MCF 10A (cell line): Measurements from ENCODE around the gene CSK. TPM values are rescaled to one million over a fixed set of nuclear protein-coding genes. Genes with fewer than 3 reads are reported as not detected.

ENCODE experiments used
- BruUV-seq: library from RNA; stranded (reverse); fragments of 400-500 nt; replicated peaks from 2 replicates; lab custom pipeline; 2021; lab: Mats Ljungman, UMichigan
- CTCF ChIA-PET: fragments of 300-600 bp; sonication (Branson Sonifier 250); formaldehyde crosslinking; extraction: SDS; loops from one replicate; lab custom pipeline; 2021; ENCODE audit warnings: antibody characterized with exemption, inconsistent platforms; lab: Yijun Ruan, JAX
- POLR2A ChIA-PET: fragments of 300-600, 350-650 bp; sonication (Branson Sonifier 250); formaldehyde crosslinking; extraction: SDS; loops from one replicate; lab custom pipeline; 2020; ENCODE audit warnings: antibody characterized with exemption, inconsistent platforms; lab: Yijun Ruan, JAX
- DNase-seq: peaks from one replicate; pipeline ENCODE4 v3.0.0-alpha.2; 2018; ENCODE audit not compliant: unreplicated experiment
- H3K27ac Mint-ChIP-seq: one replicate; pipeline ENCODE4 v1.8.0; 2022; ENCODE audit warnings: mild to moderate bottlenecking, low read depth, mixed read lengths; ENCODE audit not compliant: unreplicated experiment
- H3K27me3 Mint-ChIP-seq: one replicate; pipeline ENCODE4 v1.8.0; 2022; ENCODE audit warnings: mixed read lengths; ENCODE audit not compliant: insufficient read depth, unreplicated experiment
- H3K36me3 Mint-ChIP-seq: one replicate; pipeline ENCODE4 v1.8.0; 2022; ENCODE audit warnings: mild to moderate bottlenecking, moderate library complexity, mixed read lengths; ENCODE audit not compliant: insufficient read depth, unreplicated experiment
- H3K4me1 Mint-ChIP-seq: one replicate; pipeline ENCODE4 v1.8.0; 2022; ENCODE audit warnings: mixed read lengths; ENCODE audit not compliant: insufficient read depth, unreplicated experiment
- H3K4me3 Mint-ChIP-seq: one replicate; pipeline ENCODE4 v1.8.0; 2022; ENCODE audit warnings: mild to moderate bottlenecking, moderate library complexity, mixed read lengths; ENCODE audit not compliant: unreplicated experiment
- H3K9me3 Mint-ChIP-seq: one replicate; pipeline ENCODE4 v1.8.0; 2022; ENCODE audit warnings: mixed read lengths; ENCODE audit not compliant: unreplicated experiment
- CTCF ChIP-seq: fragments of 200-600 bp; IDR thresholded peaks from one replicate; pipeline ENCODE4 v1.8.0; 2022; ENCODE audit warnings: antibody characterized with exemption, mild to moderate bottlenecking; ENCODE audit not compliant: unreplicated experiment
- intact Hi-C: fragments of 100-400 bp; cut with micrococcal nuclease; formaldehyde crosslinking; loops from 2 replicates; pipeline ENCODE4 v1.14.1; 2022
- total RNA-seq: library from RNA; stranded (reverse); gene quantifications from 2 replicates; pipeline ENCODE4 v1.2.3, GENCODE V29; 2022

Gene CSK
- total RNA-seq, 1 experiment from 2014 or later: 65.3 TPM

GRCh38 chr15:74809956-74810355, 28.1 kb downstream of the CSK start:
- no peak for TF ChIP-seq CTCF

GRCh38 chr15:74812533-74812932, 30.7 kb downstream of the CSK start, which contains the start of gene LMAN1L:
LMAN1L (plus strand) TSS chr15:74812835; CDS start chr15:74812855, 20 bp downstream.
- intact Hi-C loops: no loop called here
- ChIA-PET POLR2A (no interaction called here), CTCF (interaction anchor here (0.8 kb wide), 1 partner anchor 41 kb away, joined by 3 read pairs; no protein-coding TSS in a partner anchor)
- Mint-ChIP-seq H3K27me3 (no peaks in the 10 kb centered on the region), H3K9me3 (no peaks in the 10 kb centered on the region), H3K4me3 (no peak within 1 kb of the TSS), H3K27ac (no peak within 1 kb of the TSS), H3K4me1 (peaks cover 52% of the 10 kb centered on the region), H3K36me3 (no peaks in the 10 kb centered on the region)
- DNase-seq: no peak
- no TSS peak for BruUV-seq
- no peak for TF ChIP-seq CTCF

More at GRCh38 chr15:74809956-74810355, 28.1 kb downstream of the CSK start:
- no peak overlapping the region for H3K4me3 Mint-ChIP-seq
- no peak overlapping the region for H3K27ac Mint-ChIP-seq
- ChIA-PET POLR2A (interaction anchor here (0.7 to 1.4 kb wide), 2 partner anchors 9 to 107 kb away, joined by 3 to 4 read pairs; no protein-coding TSS in a partner anchor), CTCF (interaction anchor here (1.1 to 1.3 kb wide), 3 partner anchors 19 to 140 kb away, joined by 3 to 6 read pairs (median 4); no protein-coding TSS in a partner anchor)
- H3K9me3 Mint-ChIP-seq: no peaks in the 10 kb centered on the region
- BruUV-seq: no TSS peak
- intact Hi-C loops: no loop called here
- DNase-seq: no peak
- peaks cover 2% of the 10 kb centered on the region for H3K36me3 Mint-ChIP-seq
- H3K27me3 Mint-ChIP-seq: no peaks in the 10 kb centered on the region
- H3K4me1 Mint-ChIP-seq: peaks cover 36% of the 10 kb centered on the region

GRCh38 chr15:74815121-74815934, 33.4 kb downstream of the CSK start:
- TF ChIP-seq CTCF: no peak
- H3K9me3 Mint-ChIP-seq: no peaks in the 10 kb centered on the region
- ChIA-PET POLR2A (interaction anchor here (0.7 to 1.6 kb wide), 2 partner anchors 32 to 82 kb away, joined by 3 to 4 read pairs; no protein-coding TSS in a partner anchor), CTCF (interaction anchor here (0.6 to 1.7 kb wide), 3 partner anchors 9 to 18 kb away, joined by 3 to 9 read pairs (median 4); no protein-coding TSS in a partner anchor)
- DNase-seq: no peak
- H3K36me3 Mint-ChIP-seq: no peaks in the 10 kb centered on the region
- no peaks in the 10 kb centered on the region for H3K27me3 Mint-ChIP-seq
- no peak overlapping the region for H3K27ac Mint-ChIP-seq
- peaks cover 45% of the 10 kb centered on the region for H3K4me1 Mint-ChIP-seq
- intact Hi-C loops: no loop called here
- no peak overlapping the region for H3K4me3 Mint-ChIP-seq
- no TSS peak for BruUV-seq

- Mint-ChIP-seq H3K36me3 (no peaks in the 10 kb centered on the region), H3K27ac (no peak overlapping the region), H3K4me3 (no peak overlapping the region), H3K4me1 (peaks cover 45% of the 10 kb centered on the region), H3K27me3 (no peaks in the 10 kb centered on the region), H3K9me3 (no peaks in the 10 kb centered on the region)
- no peak for DNase-seq
- intact Hi-C loops: no loop called here
- ChIA-PET POLR2A (interaction anchor here (0.7 to 1.6 kb wide), 2 partner anchors 33 to 81 kb away, joined by 3 to 4 read pairs; no protein-coding TSS in a partner anchor), CTCF (interaction anchor here (0.6 to 1.7 kb wide), 4 partner anchors 8 to 69 kb away, joined by 3 to 9 read pairs (median 4); no protein-coding TSS in a partner anchor)
- BruUV-seq: no TSS peak
- no peak for TF ChIP-seq CTCF
These were observed 34.1 kb downstream of the CSK start for GRCh38 chr15:74815961-74816360.
